HFFc6 (cell line): ENCODE results near the gene TBP. TPM values are rescaled to one million over a fixed set of nuclear protein-coding genes. Genes with fewer than 3 reads are reported as not detected.

Experiments used
- DNase-seq: peaks from one replicate; pipeline ENCODE4 v3.0.0-alpha.2; 2018
- H3K27ac Mint-ChIP-seq: 2 replicates; pipeline ENCODE4 v1.8.0; 2020; ENCODE audit warnings: mild to moderate bottlenecking, mixed read lengths
- H3K27me3 Mint-ChIP-seq: 2 replicates; pipeline ENCODE4 v1.8.0; 2021; ENCODE audit warnings: mild to moderate bottlenecking, moderate library complexity, mixed read lengths; ENCODE audit not compliant: insufficient read depth
- H3K36me3 Mint-ChIP-seq: 2 replicates; pipeline ENCODE4 v1.8.0; 2021; ENCODE audit warnings: low read depth, mixed read lengths
- H3K4me1 Mint-ChIP-seq: 2 replicates; pipeline ENCODE4 v1.8.0; 2020; ENCODE audit warnings: low read depth, mixed read lengths
- H3K4me3 Mint-ChIP-seq: 2 replicates; pipeline ENCODE4 v1.8.0; 2020; ENCODE audit warnings: mild to moderate bottlenecking, moderate library complexity, mixed read lengths
- H3K9me3 Mint-ChIP-seq: 2 replicates; pipeline ENCODE4 v1.8.0; 2020; ENCODE audit warnings: mild to moderate bottlenecking, mixed read lengths
- CTCF ChIP-seq: fragments of 200-600 bp; sonication (generic); IDR thresholded peaks from 2 replicates; pipeline ENCODE4 v1.5.0; 2021; ENCODE audit warnings: antibody characterized with exemption, mild to moderate bottlenecking
- total RNA-seq, 6 experiments: library from RNA; stranded (reverse); fragmentation: NEBNext Ultra II Directional; extraction: Animal tissue kit (Norgen Biotek cat#: 25700); gene quantifications; 2 replicates in 1 of 6; 3 replicates in 5 of 6; pipeline ENCODE4 v1.2.3, GENCODE V29; 2021

Gene TBP
- total RNA-seq, 6 experiments from 2014 or later, result 12.6 to 16.3 (median 14.8) TPM

- Mint-ChIP-seq H3K27me3 (peaks cover 3% of the 10 kb centered on the region), H3K36me3 (no peaks in the 10 kb centered on the region), H3K27ac (no peak overlapping the region), H3K4me3 (no peak overlapping the region), H3K9me3 (no peaks in the 10 kb centered on the region), H3K4me1 (no peaks in the 10 kb centered on the region)
- TF ChIP-seq CTCF, result no peak
- no peak for DNase-seq
These were observed 44.5 kb upstream of the TBP start for GRCh38 chr6:170509723-170510018.

GRCh38 chr6:170510631-170511030, 43.5 kb upstream of the TBP start:
- Mint-ChIP-seq H3K36me3 (no peaks in the 10 kb centered on the region), H3K4me1 (no peaks in the 10 kb centered on the region), H3K27ac (no peak overlapping the region), H3K4me3 (no peak overlapping the region), H3K27me3 (peaks cover 3% of the 10 kb centered on the region), H3K9me3 (no peaks in the 10 kb centered on the region)
- DNase-seq, result no peak
- TF ChIP-seq CTCF, result no peak

- H3K4me3 Mint-ChIP-seq, result no peak overlapping the region
- no peaks in the 10 kb centered on the region for H3K36me3 Mint-ChIP-seq
- DNase-seq, result no peak
- H3K27me3 Mint-ChIP-seq, result peaks cover 3% of the 10 kb centered on the region
- H3K27ac Mint-ChIP-seq, result no peak overlapping the region
- H3K4me1 Mint-ChIP-seq, result 0 out of 2 replicates have a peak, but pooled peaks cover 5% of the 10 kb centered on the region
- TF ChIP-seq CTCF, result no peak
- no peaks in the 10 kb centered on the region for H3K9me3 Mint-ChIP-seq
These were observed 41.9 kb upstream of the TBP start for GRCh38 chr6:170512249-170512648.

GRCh38 chr6:170514908-170515307, 39.3 kb upstream of the TBP start:
- DNase-seq, result no peak
- no peak overlapping the region for H3K27ac Mint-ChIP-seq
- H3K27me3 Mint-ChIP-seq, result peaks cover 12% of the 10 kb centered on the region
- no peak for TF ChIP-seq CTCF
- H3K9me3 Mint-ChIP-seq, result no peaks in the 10 kb centered on the region
- H3K4me3 Mint-ChIP-seq, result no peak overlapping the region
- H3K4me1 Mint-ChIP-seq, result 0 out of 2 replicates have a peak, but pooled peaks cover 5% of the 10 kb centered on the region
- no peaks in the 10 kb centered on the region for H3K36me3 Mint-ChIP-seq

- DNase-seq, result peak; percentile 69
- Mint-ChIP-seq H3K27ac (no peak overlapping the region), H3K4me3 (peak overlapping the region; percentile 50), H3K9me3 (no peaks in the 10 kb centered on the region), H3K36me3 (no peaks in the 10 kb centered on the region), H3K4me1 (0 out of 2 replicates have a peak, but pooled peaks cover 5% of the 10 kb centered on the region), H3K27me3 (peaks cover 11% of the 10 kb centered on the region)
- peak; percentile 90 for TF ChIP-seq CTCF
These were observed 37.2 kb upstream of the TBP start for GRCh38 chr6:170516783-170517616.
